CD4-positive, alpha-beta T cell treated with Interleukin-4 for 4 hours (primary cell): ENCODE data around the gene CHRM5.
"Not testable (repeated sequence)": the region's sequence is repeated elsewhere in the genome, so short reads cannot be mapped to it uniquely, and the experiment has no call there.

ENCODE experiments used
- DNase-seq: peaks from one replicate; pipeline ENCODE4 v3.0.0-alpha.2; 2020

CHRM5 gene

DNA sequence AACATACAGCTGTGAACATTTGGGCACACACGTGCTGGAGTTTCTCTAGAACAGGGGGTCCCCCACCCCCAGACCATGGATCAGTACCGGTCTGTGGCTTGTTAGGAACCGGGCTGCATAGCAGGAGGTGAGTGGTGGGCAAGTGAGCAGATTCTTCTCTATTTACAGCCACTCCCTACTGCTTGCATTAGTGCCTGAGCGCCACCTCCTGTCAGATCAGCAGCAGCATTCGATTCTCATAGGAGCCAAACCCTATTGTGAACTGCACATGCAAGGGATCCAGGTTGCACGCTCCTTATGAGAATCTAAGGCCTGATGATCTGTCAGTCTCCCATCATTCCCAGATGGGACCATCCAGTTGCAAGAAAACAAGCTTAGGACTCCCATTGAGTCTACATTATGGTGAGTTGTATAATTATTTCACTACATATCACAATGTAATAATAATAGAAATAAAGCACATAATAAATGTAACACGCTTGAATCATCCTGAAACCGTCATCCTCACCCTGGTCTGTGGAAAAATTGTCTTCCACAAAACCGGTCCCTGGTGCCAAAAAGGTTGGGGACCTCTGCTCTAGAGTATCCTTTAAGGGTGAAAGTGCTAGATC is 25.8 kb downstream of the CHRM5 start:
- no peak for DNase-seq

DNA sequence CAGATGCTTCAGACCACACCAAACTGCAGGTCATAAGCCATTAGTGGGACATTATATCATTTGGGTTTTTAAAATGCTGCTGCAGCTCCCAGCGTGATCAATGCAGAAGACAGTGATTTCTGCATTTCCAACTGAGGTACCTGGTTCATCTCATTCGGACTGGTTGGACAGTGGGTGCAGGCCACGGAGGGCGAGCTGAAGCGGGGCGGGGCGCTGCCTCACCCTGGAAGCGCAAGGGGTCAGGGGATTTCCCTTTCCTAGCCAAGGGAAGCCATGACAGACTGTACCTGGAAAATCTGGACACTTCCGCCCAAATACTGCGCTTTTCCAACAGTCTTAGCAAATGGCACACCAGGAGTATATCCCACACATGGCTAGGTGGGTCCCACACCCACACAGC is 27.4 kb downstream of the CHRM5 start:
- not testable (repeated sequence) for DNase-seq

DNA sequence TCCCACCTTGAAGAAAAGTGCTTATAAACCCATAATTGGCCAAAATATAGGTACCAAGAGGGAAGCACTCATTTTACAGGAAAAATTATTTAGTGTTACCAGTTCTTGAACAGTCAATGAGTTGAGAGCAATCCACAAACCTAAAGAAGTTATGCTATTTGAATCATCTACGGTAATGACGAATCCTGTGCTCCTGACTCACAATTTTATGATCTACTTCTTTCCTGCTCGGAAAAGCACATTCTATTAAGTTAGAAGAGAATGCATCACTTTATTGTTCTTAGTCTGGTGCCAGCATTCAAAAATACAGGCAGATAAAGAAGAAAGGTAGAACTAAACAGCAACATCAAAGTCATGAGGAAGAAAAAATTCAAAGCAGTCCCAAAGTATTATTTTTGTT is 33.2 kb downstream of the CHRM5 start:
- no peak for DNase-seq

DNA sequence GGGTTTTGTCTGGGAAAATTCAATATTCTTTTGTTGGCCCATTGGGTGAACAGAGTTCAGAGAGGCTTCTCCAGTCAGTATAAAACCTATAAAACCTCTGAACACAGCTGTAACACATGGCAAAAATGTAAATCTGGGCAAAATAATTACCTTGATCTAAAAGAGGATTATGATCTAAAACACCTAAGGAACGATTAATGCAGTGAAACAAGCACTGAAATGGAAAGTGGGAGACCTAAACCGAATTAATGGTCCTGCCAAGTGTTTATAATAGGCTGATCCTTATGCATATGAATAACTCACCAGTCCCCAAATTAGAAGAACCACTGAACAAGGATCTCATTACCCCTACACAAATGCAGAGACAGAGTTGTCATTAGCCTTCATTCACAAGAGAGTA is 38.1 kb downstream of the CHRM5 start:
- DNase-seq, result no peak

DNA sequence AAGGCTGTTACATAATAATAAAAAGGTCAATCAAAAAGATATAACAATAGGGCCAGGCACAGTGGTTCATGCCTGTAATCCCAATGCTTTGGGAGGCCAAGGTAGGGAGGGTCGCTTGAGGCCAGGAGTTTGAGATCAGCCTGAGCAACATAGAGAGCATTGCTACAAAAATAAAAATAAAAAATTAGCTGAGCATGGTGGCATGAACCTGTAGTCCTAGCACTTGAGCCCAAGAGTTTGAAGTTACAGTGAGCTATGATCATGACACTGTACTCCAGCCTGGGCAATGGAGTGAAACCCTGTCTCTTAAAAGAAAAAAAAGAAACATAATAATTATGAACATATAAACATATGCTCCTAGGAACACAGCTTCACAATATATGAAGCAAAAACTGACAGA is 41.4 kb downstream of the CHRM5 start:
- no peak for DNase-seq

DNA sequence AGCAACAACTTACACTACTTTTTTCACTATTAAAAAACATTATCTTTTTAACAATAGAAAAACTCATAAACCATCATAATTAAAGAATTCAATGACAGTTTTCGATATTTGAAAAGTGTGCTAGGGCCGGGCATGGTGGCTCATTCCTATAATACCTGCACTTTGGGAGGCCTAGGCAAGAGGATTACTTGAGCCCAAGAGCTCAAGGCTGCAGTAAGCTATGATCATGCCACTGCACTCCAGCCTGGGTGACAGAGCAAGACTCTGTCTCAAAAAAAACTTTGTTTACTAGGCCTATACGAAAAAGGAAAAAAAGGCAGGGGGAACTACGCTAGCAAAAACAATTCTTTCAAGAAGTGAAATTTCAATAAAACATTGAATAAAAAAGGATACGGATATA is 42.6 kb downstream of the CHRM5 start:
- no peak for DNase-seq

DNA sequence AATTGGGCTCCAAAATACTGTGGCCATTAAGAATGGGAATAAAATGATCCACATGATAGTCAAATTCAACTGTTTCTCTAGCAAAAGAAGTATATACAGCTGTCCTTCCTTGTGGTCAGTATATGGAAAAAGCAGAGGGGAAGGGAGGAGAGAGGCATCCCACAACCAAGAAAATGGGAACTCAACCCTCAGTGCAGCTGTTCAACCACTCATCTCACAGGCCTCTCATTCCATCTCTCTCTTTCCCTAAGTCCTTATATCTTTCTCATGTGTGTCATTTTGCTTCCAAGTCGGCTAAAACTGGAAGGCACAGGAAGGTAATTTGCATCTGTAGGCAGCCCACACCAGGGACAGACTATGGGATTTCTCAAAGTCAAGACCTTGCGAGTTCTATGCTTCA is 43.2 kb downstream of the CHRM5 start:
- DNase-seq, result no peak

DNA sequence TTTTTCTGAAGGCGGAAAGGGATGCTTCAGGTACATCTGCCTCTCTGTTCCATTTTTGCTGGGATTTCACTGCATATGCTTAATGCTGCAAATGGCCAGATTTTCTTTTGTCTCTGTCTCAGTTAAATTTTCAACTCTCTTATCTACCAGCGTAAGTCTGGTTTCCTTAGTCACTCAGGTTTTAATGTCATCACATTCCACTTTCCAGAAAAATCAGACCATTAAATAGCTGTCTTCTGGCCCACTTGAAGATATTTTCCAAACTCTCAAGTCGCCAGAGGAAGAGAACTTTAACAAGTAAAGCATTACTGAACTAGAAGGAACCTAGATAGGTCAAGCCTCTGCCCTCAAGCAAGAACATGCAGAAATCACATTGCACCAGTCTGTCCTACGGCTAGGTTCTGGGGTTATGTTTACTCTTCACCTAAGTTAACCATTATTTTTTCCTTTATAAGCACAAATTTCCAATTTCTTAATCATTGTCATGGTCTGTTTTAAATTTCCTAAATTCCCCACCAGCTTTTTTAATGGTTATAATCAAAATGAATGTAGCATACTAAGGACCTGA is 44.2 kb downstream of the CHRM5 start:
- no peak for DNase-seq

DNA sequence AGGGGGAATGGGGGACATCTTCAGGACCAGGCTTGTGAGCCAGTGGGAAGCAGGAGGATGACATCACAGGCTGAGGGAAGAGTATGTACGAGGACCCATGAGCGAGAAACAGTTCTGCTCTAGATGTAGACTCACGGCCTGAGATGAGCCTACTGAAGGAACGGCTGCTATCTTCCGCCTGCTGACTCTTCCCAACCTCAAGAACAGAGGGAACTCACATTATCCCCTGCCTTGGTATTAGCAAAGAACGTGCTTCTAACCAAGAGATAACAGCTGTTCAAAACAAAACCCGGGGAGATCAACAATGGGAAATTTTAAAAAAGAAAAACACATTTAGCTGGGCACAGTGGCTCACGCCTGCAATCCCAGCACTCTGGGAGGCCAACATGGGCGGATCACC is 45.4 kb downstream of the CHRM5 start:
- no peak for DNase-seq

DNA sequence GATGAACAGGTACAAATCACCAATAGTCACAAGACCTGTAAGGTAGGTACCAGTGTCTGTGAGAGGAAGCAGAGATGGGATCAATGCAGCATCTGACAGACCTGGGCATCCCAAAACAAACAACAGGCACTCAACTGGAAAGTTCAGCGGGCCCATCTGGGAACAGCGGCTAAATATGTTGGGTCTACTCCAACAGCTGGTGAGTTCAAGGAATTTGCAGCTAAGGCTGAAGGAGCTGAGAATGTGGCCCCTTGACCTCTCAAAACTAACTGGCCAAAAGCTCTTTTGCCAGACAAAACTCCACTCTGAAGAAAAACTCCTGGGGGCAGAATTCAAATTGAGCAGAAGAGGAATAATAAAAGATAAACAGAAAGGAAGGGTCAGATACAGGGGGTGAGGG is 46.3 kb downstream of the CHRM5 start:
- DNase-seq, result no peak

DNA sequence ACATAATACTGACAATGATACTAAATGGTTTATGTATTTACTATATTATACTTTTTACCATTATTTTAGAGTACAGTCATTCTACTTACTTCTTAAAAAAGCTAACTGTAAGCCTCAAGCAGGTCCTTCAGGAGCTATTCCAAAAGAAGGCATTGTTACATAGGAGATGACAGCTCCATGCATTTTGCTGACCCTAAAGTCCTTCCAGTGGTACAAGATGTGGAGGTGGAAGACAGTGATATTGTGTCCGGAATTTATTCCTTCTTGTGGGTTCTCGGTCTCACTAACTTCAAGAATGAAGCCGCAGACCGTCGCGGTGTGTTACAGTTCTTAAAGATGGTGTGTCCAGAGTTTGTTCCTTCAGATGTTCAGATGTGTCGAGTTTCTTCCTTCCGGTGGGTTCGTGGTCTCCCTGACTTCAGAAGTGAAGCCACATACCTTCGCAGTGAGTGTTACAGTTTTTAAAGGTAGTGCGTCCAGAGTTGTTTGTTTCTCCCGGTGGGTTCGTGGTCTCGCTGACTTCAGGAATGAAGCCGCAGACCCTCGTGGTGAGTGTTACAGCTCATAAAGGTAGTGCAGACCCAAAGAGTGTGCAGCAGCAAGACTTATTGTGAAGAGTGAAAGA is 49.8 kb downstream of the CHRM5 start:
- DNase-seq, result peak; percentile 11

DNA sequence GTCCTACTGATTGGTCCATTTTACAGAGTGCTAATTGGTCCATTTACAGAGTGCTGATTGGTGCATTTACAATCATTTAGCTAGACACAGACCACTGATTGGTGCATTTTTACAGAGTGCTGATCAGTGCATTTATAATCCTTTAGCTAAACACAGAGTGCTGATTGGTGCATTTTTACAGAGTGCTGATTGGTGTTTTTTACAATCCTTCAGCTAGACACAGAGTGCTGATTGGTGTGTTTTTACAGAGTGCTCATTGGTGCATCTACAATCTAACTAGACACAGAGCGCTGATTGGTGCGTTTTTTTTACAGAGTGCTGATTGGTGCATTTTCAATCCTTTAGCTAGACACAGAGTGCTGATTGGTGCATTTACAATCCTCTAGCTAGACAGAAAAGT is 50.4 kb downstream of the CHRM5 start:
- DNase-seq, result not testable (repeated sequence)

DNA sequence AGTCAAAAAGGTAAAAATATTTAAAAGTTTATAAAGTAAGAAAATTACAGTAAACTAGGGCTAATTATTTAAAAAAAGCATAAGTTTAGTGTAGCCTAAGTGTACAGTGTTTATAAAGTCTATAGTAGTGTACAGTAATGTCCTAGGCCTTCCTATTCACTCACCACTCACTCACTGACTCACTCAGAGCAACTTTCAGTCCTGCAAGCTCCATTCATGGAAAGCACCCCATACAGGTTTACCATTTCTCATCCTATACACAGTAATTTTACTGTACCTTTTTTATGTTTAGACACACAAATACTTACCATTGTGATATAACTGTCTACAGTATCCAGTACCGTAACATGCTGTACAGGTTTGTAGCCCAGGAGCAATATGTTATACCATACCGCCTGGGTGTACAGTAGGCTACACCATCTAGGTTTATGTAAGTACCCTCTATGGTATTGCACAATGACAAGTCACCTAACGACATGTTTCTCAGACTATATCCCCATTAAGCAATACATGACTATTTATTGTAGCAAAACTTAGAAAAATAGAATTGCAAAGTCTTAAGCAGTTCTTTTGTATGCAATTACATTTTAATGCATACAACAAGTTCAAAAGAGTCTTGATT is 51.2 kb downstream of the CHRM5 start:
- no peak for DNase-seq

DNA sequence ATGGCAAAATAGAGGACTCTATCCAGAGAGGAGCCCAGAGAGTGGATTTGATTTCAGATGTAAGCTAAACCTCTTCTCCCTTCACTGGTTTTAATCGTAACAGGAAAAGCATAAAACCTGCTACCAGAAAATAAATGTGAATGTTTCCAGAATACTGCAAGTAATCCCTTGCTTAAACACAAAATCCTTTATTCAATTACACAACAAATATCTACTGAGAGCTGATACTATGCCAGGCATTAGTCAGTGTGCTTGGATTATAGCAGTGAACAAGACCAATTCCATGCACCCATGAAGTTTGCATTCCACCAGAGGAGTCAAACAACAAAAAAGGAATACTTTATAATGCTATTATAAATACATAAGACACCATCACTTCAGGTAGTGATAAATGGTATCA is 55.6 kb downstream of the CHRM5 start:
- DNase-seq, result no peak

DNA sequence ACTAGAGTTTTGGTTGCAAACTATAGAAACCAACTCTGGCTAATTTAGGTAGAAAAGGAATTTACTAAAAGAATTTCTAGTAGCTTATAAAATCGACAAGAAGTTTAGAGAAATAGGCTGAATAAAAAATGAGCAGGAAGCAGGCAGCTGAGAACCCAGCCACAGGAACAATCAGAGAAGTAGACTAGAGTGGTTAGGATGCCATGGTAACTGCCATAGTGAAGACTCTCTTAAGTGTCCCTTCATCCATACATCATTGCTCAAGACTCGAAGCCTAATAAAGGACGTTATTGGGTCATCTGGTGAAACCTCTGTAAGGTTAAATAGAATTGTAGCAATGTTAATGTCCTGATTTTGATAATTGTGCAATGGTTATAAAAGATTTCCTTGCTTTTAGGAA is 57.0 kb downstream of the CHRM5 start:
- DNase-seq, result no peak

DNA sequence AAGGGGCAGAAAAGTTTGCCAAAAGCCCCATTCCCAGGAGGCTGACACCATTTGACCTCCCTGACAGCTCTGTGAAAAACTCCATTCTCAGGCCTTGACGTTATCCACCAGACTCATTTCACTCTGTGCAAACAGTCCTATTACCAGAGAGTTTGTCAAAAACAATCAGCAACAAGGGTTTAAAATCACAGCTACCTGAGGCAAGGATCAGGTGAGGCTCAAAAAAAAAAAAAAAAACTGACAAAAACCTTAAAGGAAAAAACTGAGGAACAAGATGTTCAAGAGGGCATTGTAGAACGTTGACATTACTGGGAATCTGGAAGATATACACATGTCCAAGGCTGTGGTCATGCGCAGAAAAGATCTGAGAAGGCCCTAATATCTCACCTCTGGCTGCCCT is 59.3 kb downstream of the CHRM5 start:
- DNase-seq, result no peak

DNA sequence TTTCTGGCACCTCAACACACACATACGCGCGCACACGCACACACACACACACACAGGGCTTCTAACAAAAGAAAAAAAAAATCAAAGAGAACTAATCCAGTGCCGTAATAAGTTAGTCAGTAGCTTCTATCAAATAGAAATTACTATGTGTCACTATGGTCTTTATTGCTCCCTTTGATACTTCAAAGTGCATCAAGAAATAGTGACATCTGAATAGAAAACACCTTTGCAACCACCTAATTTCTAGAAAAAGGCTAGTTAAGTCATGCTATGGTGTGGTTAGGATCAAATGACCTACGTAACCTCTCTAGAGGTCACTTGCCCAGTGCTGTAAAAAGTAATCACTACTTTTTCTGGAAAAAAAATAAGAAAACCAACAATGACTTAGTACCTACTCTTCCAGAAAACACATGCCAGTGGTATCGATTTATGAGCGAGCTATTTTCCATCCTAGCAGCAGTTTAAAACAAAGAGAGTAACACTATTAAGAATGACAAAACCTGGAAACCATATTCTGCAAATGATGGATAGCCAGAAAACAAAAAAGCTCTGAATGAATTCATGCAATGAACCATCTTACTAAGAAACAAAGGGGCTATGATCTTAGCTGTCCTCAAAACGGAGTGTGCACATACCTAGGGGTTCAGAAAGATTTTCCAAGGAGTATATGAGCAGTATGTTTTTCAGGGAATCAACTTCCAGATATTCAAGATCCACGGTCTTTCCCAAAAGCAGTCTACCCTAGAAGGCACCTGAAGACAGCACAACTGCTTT is 63.9 kb downstream of the CHRM5 start:
- no peak for DNase-seq

DNA sequence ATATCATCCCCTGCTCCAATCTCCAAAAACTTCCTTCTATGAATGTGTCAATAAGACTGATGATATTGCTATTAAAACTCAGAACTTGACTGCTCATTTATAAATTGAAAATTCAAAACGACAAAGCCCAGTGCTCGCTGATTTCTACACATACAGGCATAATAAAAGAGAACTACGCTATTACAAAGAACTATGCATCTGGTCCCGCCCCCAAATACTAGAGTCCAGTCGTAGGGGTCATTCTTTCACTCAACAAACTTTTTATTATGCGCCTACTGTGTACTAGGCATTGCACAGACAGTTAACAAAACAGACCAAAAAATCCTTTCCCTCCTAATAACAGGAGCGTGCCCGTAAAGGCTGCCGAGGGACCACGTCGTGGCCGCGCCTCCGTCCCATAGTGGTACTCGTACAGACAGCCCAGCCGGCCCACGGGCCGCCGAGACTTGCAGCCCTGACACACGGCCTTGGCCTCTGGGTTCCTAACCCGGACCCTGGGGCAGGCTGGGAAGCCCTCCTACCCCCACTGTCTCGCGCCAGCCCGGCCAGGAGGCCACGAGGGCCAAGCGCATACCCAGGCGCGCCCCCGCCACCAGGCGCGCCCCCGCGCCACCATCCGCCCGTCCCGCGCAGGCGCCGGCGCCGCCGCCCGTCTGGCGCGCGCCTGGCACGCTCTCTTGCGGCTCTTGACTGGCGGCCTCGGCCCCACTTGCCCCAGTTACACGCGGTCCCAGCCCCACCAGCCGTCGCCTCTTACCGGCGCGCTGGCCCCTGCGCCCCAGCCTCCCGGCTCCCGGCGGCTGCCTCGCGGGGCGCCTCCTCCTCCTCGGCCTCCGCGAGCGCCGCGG is 70.0 kb downstream of the CHRM5 start:
- DNase-seq, result peak; percentile 68

DNA sequence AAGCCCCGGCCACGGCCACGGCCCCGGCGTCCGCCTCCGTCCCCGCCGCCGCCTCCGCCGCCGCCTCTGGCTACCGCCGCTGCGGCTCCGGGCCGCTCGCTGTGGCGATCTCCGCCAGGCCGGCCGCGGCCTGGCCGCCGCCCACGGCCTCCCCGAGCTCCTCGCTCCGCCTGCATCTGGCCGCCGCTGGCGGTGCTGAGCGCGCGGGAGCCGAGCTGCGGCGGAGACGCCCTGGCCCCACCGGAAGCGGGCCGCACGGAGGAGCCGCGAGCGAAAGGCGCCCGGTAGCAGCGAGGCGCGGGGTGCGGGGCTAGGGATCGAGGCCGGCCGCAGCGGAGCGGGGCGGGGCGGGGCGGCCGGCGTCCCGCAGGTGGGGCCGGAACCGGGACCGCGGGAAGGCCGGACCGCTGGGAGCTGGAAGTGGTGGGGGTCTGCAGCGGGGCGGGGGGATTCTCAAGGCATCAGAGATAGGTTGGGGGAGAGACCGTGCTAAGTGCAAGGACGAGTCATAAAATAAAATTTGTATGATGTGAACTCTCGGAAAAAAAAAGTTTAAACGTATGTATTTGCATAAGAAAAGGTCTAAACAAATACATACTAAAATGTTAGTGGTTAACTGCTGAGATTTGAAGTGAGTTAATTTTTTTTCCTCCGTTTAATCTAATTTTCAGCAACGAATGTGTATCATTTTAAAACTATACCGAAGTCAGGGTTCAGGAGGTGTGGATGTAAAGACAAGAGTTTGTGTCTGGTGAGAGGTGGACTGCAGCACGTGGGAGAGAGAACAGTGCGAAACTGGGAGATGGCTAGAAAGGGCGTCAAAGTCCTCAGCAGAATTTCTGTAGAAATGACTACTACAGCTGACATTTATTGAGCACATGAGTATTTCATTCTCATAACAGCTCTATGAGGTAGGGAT is 70.8 kb downstream of the CHRM5 start, which contains the start of gene AVEN:
Gene AVEN, minus strand, starts transcription at position 334 of the 919 bp plus-strand sequence. Its CDS starts 158 bp downstream, at position 176.
- DNase-seq, result peak; percentile 44

DNA sequence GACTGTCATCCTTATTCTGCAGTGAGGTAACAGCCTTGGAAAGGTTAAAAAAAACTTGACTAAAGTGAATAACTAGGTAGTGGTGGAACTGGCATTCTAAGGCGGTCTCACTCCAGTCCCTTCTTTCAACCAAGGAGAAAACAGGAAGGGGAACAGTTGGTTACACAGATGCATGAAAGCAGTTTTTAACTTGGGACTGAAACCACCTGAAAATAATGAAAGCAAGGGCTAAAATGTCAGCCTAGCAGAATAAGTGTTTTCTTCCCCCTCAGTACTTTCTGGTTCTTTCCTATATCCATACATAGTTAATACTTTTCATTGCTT is 71.5 kb downstream of the CHRM5 start:
- no peak for DNase-seq

DNA sequence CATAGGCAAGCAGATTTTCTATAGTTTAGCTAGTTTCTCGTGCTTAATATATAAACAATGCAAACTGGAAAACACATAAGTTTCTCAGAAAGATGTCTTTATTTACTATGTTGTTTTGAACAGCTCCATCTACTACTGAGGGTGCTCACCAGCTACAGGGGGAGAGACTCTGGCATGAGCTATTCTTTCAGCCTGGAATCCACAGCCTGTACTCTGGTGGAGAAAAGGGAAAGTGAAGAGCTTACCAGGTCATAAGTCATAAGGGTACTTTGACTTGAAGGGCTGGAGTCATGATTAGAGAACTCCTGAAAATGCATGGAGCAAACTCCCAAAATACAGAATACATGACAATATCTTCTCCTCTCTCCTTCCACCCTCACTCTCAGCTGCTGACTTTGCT is 75.1 kb downstream of the CHRM5 start:
- DNase-seq, result no peak

DNA sequence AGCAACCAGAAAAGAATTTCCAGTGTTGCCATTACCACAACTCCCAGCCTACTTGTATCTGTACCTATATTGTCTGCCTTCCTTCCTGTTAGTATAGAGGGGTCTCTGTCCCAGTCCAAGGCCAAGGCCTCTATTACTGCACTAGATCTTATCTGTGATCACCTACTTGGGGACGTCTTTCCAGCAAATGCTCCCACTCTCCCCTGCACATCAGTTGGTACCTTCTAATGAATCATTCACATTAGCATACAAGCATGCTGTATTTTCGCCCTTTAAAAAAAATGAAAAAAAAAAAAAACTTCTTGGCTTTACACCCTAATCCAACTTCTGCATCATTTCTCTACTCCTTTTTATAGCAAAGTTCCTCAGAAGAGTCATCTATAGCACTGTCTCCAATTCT is 75.5 kb downstream of the CHRM5 start:
- no peak for DNase-seq
